Right ventricle myocardium inferior (tissue), 1 donor: ENCODE results near the gene NPAS3. TPM values are rescaled to one million over a fixed set of nuclear protein-coding genes. Genes with fewer than 3 reads are reported as not detected.
A peak's percentile ranks its signal among the peaks of the same experiment; 100 is the strongest.

Experiments
- ATAC-seq: fragments of 200-7000 bp; cut with Tn5 transposase; one replicate; pipeline ENCODE4 v1.9.1; 2020; ENCODE audit warnings: mild to moderate bottlenecking, moderate library complexity
- DNase-seq: peaks from one replicate; pipeline ENCODE4 v3.0.0; 2021; ENCODE audit errors: missing footprints
- intact Hi-C: fragments of 100-400 bp; cut with DNase I; formaldehyde crosslinking; loops from one replicate; pipeline ENCODE4 v1.11.0; 2022
- total RNA-seq: library from RNA; stranded (reverse); fragmentation: NEBNext Ultra II Directional; extraction: Animal tissue kit (Norgen Biotek cat#: 25700); gene quantifications from one replicate; pipeline ENCODE4 v1.2.1, GENCODE V29; 2021
- donor health status: DM: no; HTN: yes; CAD: no; lungs with severe emphysema.

Gene NPAS3
- total RNA-seq, 1 donor from 2014 or later: 1.9 TPM

GRCh38 chr14:32986791-32987540, 48.3 kb downstream of the NPAS3 start:
- DNase-seq (no peak), ATAC-seq (peak; percentile 79)
- intact Hi-C loops: no loop called here

GRCh38 chr14:32991691-32992090, 53.0 kb downstream of the NPAS3 start:
- no peak for ATAC-seq
- intact Hi-C loops: no loop called here
- no peak for DNase-seq

DNA sequence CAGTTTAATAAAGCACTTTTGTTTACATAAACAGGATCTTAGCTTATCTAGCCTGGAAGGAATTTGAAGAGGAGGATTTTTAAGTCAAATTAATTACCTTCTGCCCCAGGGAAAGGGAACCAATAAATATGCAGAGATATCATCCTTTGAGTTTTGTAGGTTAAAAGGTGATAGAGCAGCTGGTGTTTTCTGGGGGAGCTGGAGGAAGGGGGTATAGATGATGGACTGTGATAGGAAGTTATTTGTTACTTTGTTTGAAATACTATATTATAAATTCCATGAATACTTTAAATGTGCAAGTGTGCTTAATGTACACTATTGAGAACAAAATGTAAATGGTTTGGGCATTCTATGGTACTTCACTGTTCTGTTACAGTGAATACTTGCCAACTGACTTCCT, 55.2 kb downstream of the NPAS3 start:
- DNase-seq: no peak
- intact Hi-C loops: no loop called here
- no peak for ATAC-seq

DNA sequence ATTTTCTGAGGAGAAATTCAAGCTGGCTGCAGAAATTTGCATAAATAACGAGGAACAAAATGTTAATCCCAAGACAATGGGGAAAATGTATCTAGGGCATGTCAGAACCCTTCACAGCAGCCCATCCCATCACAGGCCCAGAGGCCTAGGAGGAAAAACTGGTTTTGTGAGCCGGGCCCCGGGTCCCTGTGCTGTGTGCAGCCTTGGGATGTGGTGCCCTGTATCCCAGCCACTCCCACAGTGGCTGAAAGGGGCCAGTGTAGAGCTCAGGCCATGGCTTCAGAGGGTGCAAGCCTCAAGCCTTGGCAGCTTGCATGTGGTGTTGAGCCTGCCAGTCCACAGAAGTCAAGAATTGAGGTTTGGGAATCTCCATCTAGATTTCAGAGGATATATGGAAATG, 57.7 kb downstream of the NPAS3 start:
- intact Hi-C loops: no loop called here
- no peak for DNase-seq
- no peak for ATAC-seq

DNA sequence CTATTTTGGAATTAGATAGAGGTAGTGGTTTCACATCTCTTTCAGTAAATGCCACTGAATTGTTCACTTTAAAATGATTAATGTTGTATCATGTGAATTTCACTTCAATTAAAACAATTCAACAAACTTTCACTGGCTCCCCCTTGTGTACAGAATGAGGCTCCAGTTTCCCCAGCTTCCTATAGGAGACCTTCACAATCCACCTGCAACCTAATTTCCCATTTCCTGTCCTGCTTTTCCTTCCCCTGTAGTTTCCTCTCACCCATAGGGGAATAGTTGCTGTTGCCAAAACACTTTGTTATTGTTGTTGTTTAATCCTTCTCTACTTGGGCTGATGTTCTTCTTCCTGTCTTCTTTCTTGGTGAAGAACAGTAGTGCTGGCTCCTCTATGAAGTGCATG, 59.8 kb downstream of the NPAS3 start:
- intact Hi-C loops: no loop called here
- DNase-seq: no peak
- no peak for ATAC-seq

DNA sequence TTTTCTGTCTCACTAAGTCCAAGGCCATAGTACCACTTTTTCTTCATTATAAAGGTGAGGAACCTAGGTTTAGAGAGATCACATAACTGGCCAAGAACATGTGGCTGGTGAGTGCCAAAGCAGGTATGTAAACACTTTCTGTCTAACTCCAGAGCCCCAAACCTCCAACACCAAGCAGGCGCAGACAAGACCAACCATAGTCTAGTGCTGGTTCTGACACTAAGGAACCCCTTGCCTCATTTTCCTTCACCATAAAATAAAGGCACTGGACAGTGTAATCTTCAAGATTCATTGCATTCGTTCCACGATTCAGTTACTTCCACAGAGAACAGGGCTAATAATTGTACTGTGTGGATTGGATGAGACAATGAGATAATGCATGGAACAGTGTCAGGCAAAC, 71.0 kb downstream of the NPAS3 start:
- intact Hi-C loops: no loop called here
- ATAC-seq (no peak), DNase-seq (no peak)

- DNase-seq (no peak), ATAC-seq (no peak)
- intact Hi-C loops: no loop called here
Measured at GRCh38 chr14:33010495-33010894, 71.8 kb downstream of the NPAS3 start.

DNA sequence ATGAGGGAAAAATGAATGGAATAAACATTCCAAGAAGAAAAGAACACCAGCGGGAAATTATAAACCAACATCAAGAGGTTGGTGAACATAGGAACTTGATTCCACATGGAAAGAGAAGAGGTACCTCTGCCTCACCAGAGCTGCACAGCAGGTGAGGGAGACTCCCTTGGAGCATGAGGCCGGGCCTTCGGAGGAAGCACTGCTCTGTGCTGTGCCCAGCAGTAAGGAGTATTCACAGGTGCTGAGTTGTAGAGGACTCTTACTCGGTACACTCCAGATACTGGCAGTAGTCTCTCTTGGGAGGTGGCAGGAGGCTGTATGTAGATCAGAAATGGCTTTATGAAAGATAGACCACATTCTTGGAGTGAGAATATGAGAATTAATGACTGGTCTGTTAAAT, 76.0 kb downstream of the NPAS3 start:
- intact Hi-C loops: no loop called here
- DNase-seq (no peak), ATAC-seq (no peak)

DNA sequence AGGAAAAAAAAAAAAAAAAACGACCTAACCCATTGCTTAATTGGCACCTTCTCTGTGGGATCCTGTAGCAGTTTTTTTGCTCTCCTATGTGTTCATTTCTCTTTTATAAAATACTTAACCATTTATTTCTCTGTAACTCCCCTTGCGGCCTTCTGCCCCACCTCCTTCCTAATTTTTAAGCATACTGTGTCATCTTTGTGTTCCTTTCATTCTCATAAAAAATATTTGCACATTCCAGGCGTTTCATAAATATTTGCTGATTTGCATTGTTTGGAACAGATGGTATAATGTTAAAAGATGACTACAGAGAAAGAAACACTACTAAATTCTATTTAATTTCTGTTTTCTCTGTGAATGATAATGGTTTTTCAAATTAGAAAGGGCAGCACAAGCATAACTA, 77.9 kb downstream of the NPAS3 start:
- ATAC-seq: no peak
- no peak for DNase-seq
- intact Hi-C loops: no loop called here

- ATAC-seq (no peak), DNase-seq (no peak)
- intact Hi-C loops: no loop called here
Measured at GRCh38 chr14:33017016-33017415, 78.3 kb downstream of the NPAS3 start.

GRCh38 chr14:33019346-33019745, 80.7 kb downstream of the NPAS3 start:
- ATAC-seq: no peak
- no peak for DNase-seq
- intact Hi-C loops: no loop called here

GRCh38 chr14:33026850-33027430, 88.3 kb downstream of the NPAS3 start:
- ATAC-seq (peak; percentile 37), DNase-seq (peak; percentile 41)
- intact Hi-C loops: no loop called here

DNA sequence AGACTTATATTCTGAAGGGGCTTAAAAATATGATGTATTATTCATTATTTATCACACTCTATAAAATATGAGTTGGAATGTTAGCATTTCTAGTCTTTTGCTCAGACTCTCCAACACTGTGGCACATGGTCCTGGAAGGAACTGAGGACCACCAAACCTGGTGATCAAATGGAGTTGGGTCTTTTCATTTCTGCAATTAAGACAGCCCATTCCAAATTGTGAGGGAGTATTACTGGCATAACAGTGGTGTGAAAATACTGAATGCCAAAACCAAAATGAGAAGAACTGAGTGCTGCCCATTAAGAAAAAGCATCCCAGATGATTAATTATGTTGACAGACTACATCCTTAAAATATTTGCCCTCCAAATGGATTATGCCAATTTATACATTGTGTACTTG, 90.8 kb downstream of the NPAS3 start:
- no peak for ATAC-seq

DNA sequence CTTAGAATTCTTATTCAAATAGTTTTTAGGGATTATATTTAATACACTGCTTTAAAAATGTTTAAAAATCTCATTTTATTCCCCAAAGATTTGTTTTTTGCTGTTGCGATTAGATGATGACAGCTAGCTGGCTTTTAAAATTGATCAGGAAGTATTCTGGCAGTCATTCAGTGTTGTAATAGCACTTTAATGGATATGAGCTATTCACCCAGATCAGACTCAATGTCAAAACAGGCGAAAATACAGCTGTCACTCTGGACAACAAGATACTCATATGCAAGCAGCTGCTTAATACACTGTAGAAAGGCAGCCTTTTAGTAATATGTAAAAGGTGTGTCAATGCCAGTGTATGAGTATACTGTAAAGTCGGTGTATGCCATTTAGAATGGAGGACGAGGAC, 91.7 kb downstream of the NPAS3 start:
- no peak for DNase-seq
- intact Hi-C loops: no loop called here
- no peak for ATAC-seq

More for the DNA sequence above, 90.8 kb downstream of the NPAS3 start:
- DNase-seq: no peak
- intact Hi-C loops: no loop called here

DNA sequence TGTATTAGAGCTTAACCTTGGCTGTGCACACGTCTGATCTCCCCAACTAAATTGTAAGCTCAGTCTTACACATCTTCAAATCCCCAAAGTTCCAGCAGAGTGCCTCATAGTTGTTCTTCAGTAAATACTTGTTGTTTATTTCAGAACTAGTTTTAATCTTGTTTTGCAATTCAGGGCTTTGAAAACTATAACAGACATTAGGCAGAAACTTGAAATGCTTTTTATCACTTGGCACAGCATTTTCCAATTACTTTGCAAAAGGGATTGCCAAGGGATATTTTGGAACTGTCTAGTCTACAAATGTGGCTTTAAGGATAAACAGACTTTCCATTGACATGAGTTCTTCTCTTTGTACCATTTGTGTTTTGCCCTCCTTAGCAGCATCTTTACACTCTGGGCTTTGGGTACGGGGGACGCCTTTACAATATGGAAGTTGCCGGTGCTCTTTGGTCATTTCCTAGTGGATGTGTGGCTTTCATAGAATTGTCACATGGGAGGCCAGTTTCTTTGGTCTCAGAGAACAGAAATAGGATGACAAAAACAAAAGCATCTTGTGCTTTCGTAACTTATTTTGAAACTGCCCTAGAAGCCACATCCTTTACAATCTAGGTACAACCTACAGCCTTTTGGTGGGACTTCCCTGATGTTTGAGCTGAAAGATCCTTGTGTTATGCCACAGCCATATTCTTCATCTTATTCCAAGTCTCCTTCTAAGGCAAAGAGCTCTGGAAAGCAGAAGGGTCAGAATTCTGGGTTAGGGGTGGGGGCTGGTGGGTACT, 96.9 kb downstream of the NPAS3 start:
- no peak for ATAC-seq
- no peak for DNase-seq
- intact Hi-C loops: no loop called here

- ATAC-seq: no peak
- no peak for DNase-seq
- intact Hi-C loops: no loop called here
Measured at GRCh38 chr14:33039311-33039710, 100.6 kb downstream of the NPAS3 start.

DNA sequence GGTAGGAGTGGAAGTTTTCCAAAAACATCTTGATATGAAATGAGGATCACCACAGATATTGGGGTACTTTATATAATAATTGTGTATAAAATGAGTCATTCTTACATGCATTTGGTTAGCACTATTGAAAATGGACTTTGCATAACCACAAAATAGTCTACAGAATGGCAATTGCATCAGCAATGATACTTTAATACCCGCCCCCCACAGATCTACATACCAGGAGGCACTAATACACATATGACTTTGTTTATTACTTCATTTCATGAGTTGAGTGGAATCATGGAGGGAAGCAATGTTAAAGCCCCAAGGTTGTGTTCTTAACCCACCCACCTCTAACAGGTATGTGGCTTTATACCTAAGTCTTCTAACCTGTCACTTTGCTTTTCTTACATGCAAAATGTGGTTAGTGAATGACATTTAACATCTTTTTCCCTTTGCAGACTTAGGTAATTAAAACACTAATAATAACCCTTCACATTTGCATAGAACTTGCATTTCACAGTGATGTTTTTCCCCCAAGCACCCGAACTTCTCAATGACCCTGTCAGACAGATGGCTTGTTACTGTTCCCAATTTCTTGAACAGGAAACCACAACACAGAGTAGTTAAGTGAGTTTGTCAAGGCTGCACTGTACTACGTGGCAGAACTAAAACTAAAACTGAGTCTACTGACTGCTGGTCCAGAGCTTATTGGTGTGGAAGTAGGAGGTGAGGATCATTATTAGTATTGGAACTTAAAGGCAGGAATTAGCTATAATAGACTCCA, 101.9 kb downstream of the NPAS3 start:
- intact Hi-C loops: no loop called here
- no peak for ATAC-seq
- DNase-seq: no peak

- intact Hi-C loops: no loop called here
- ATAC-seq (no peak), DNase-seq (no peak)
Measured at GRCh38 chr14:33042591-33042990, 103.9 kb downstream of the NPAS3 start.

DNA sequence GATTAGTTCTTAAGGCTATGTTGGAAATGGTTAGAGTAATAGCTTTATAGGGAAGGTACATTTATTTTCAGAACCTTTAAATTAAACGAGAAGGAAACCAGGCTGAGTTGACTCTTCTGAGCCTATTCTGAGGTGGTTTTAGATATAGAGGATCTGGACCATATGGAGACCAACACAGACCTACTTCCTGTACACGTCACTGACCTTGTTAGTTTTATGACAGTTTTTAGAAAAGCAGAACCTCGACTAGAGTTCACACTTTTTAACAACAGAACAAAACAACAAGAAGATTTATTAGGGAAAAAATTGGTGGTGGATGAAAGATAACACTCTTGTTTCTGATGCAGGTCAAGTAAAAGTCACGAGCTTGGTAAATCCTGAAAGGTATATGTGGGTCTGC, 107.1 kb downstream of the NPAS3 start:
- ATAC-seq (no peak), DNase-seq (no peak)
- intact Hi-C loops: no loop called here
